Pons (tissue), 1 donor: ENCODE data around the gene CWC27.

Source experiments
- DNase-seq: peaks from one replicate; pipeline ENCODE4 v3.0.0-alpha.2; 2016; ENCODE audit warnings: low spot score

Gene CWC27, protein sequence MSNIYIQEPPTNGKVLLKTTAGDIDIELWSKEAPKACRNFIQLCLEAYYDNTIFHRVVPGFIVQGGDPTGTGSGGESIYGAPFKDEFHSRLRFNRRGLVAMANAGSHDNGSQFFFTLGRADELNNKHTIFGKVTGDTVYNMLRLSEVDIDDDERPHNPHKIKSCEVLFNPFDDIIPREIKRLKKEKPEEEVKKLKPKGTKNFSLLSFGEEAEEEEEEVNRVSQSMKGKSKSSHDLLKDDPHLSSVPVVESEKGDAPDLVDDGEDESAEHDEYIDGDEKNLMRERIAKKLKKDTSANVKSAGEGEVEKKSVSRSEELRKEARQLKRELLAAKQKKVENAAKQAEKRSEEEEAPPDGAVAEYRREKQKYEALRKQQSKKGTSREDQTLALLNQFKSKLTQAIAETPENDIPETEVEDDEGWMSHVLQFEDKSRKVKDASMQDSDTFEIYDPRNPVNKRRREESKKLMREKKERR

DNA sequence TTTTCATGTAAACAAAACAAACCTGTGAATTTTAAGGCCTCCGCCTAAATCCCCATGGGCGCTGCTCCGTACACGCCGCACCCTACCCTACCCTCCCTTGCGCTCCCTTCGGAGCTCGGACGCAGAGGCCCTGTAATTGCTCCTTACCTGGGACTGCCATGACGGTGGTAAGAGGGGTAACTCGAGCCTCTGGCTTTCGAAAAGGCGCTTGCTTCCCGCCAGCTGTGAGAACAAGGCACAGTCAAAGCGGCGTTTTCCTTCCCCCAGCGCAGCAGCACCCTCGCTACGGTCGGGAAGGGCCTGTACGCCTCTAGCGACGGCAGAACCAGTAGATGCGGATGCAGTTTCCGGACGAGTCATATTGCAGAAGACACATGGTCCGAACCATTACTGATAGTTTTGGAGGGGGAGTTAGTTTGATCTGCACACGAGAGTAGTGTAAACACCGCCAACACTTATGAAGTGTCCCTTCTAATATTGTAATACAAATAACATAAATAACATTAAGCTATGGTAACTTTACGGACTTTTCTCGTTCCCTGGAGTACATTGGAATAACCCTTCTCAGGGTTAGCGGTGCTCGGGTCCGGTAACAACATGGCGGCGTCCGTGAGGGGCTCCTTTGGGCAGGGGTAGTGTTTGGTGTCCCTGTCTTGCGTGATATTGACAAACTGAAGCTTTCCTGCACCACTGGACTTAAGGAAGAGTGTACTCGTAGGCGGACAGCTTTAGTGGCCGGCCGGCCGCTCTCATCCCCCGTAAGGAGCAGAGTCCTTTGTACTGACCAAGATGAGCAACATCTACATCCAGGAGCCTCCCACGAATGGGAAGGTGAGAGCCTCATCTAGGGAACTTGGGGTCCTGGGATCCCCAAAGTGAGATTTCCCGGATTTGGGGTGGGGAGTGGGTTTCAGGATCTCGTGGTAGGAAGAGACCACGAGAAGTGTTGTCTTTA lies at the start of gene CWC27, which contains the start of gene SREK1IP1:
Gene CWC27, plus strand, starts transcription at position 573 of the 955 bp plus-strand sequence. Its CDS starts 217 bp downstream, at position 790.
Gene SREK1IP1, minus strand, starts transcription at position 334 of the 955 bp plus-strand sequence. Its CDS starts 174 bp downstream, at position 160.
- DNase-seq: peak; percentile 90

DNA sequence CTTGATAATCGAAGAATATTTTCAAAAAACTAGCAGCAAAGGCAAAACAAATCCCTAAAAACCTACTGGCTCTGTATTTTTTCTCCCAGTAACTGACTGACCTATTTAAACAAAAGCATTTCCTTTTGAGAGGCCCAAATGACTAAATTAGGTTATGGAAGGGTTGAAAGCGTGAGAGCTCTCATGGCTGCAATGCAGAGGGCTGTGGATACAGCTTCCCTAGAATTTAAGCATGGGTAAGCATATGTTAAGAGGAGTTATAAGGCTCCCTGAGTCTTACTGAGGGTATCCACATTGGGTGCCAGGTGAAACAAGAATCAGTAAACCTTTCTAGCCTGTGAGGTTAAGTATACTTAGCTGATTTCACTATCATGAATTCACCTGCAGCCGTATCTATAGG lies 46.1 kb upstream of the CWC27 start:
- no peak for DNase-seq

DNA sequence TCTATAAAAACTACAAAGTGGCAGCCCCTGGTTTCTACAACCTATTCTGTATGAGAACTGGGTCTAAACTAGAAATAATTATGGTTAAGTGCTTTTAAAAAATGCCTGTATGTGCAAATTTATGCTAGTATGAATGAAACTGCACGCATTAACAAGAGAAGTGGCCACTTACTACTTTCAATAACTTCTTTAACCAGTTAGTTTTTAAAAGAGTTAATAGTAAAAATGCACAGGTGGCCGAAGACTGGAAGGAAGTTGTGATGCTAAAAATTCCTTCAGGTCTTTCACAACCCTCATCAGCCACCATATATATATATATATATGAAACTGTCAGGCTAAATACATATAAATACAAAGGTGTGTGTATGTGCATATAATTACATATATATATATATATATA lies 41.6 kb upstream of the CWC27 start:
- no peak for DNase-seq

DNA sequence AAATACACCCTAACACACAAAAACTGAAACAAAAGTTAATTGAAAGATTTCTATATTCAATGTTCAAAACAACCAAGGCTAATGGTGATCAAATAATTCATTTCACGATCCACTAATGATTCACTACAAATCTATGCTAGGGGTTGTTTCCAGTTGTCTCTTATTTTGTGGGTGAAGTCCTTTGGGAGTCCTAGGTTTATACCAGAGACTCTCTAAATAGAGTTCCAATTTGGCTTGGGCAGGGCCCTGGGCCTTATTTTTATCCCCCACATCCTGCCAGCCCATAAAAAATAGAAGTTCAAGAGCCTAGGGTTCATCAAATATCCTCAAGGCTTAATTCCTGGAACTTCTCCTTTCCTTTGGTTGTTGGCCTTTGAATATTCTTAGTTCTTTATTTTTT lies 26.3 kb upstream of the CWC27 start:
- DNase-seq: no peak

DNA sequence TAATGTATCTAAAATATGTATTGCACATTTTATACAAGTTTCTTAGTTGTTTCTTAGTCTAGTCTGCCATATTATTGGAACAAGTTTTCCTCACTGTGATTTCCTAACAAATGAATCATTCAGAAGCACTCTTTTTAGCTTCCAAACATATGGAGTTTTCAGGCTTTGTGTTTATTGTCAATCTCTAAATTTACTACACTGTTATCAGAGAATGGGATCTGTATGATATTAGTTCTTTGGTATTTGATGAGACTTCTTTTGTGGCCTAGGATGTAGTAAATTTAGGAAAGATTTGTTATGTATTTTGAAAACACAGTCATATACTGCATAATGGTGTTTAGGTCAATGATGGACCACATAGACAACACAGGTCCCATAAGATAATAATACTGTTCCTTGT lies 25.9 kb upstream of the CWC27 start:
- DNase-seq: no peak

DNA sequence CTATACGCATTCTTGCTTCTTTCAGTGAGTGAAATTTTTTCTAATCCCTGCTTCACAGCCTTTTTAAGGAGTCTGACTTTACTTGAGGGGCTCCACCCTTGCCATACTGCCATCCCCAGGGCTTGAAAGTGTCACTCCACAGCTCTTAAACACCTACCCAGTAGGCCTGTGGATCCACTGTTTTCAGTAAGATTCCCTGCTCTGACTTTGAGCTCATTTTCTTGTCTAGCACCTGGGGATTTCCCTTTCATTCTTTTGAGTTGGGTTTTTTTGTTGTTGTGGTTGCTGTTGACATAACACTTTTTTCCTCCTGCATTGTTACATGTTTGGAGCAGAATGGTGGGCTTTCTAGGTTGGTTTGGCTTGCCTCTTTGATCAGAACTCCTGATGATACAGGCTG lies 23.8 kb upstream of the CWC27 start:
- DNase-seq: no peak

DNA sequence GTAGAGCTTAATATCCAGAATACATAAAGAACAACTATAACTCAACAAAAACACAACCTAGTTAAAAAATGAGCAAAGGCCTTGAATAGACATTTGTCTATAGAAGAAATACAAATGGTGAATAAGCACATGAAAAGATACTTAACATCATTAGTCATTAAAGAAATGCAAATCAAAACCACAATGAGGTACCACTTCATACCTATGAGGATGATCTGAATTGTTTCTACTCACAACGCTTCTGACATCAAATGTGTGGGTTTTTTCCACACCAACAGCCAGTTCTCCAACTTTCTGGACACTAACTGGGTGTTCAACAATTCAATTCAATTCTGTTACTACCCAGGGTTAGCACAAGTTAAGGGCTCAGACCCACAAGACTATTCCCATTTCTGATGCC lies 22.3 kb upstream of the CWC27 start:
- no peak for DNase-seq

DNA sequence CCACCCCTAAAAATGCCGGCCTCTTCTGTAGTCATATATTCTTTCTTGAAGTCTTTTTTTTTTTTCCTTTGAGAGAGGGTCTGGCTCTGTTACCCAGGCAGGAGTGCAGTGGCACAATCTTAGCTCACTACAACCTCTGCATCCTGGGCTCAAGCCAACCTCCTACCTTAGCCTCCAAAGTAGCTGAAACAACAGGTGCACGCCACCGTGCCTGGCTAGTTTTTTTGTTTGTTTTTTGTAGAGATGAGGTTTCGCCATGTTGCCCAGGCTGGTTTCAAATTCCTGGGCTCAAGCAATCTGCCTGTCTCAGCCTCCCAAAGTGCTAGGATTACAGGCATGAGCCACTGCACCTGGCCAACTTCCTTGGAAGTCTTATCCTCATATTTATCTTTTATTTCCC lies 19.3 kb upstream of the CWC27 start:
- DNase-seq: no peak

DNA sequence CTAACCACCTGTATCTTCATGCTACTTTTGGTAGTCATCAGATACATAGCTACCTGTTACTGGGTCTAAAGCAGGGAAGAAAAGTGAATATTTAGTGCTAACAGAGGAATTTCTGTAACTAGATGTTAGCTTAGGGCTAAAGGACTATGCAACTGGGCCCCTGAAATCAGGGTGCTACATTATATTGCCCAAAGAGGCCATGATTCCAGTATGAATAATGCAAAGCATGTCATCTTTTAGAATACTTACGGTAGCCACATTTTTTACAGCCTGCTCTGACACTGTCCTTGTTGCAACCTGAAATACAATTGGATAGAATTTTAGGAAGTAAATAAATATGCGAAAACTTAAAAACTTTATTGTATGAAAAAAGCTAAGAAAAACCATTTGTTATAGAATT lies 14.7 kb upstream of the CWC27 start:
- no peak for DNase-seq

DNA sequence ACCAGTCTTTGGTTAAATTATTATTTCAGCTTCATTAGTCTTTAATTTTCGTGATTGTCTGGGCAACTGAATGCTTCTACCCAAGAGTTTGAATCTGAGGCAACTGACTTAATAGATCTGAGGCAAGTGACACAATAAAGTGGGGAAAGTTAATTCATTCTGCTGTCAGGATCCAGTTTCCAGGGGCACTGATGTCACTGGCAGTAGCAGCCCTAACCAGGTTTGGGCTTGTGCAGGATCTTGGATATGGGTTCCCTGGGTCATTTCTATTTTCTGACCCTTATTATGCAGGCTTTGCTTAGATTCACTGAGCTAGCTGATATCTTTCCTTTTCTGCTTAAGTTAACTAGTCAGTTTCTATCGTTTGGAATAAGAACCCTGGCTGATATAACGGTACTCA lies 9.8 kb upstream of the CWC27 start:
- DNase-seq: no peak

DNA sequence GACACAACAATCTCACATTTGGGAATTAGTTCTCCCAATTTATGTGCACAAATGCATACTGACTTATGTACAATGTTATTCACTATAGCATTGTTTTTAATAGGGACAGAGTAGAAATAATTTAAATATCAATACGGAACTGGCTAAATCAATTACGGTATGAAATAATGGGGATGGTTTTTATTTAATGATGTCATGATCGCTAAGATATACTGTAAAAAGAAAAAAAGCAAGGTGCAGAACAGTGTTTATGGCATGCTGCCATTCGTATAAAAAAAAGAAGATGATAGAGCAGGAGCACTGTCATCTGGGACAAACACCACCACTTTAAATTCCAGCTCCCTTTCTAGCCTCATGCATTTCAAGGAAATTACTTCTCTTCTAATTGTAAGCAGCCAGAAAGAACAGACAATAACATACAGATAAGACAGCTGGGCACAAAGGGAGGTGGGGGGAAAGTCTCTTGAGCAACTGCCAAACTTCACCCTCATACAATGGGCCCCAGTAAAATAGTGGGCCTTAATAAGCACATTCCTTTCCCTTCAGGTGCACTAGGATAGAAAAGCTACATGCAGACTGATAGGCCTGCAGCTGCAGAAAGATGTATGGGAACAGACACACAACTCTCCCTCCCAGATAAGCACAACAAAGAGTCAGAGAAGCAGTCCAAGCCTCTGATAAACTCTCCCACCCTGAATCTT lies 8.6 kb upstream of the CWC27 start:
- peak; percentile 43 for DNase-seq

DNA sequence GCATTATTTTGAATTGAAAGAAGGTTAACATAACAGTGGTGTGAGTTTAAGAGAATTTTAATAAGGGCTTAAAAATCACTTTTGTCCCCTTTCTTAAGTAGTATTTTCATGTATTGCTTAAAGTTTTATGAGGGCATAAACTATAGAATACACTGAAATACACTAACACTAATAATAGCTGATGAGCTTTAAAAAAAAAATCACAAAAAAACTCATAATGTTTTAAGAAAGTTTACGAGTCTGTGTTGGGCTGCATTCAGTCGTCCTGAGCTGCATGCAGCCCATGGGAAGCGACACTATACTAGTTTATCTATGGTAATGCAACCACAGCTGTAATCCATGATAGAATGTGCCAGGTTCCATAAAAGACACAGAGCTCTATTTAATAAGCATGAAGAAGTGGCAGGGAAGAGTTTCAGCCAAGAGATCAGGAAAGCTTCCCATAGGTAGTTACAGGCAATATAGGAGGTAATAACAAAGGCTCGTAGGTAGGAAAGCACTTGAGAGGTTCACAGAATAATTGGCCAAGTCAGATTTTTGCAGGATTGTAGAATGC lies 4.7 kb upstream of the CWC27 start:
- DNase-seq: no peak

DNA sequence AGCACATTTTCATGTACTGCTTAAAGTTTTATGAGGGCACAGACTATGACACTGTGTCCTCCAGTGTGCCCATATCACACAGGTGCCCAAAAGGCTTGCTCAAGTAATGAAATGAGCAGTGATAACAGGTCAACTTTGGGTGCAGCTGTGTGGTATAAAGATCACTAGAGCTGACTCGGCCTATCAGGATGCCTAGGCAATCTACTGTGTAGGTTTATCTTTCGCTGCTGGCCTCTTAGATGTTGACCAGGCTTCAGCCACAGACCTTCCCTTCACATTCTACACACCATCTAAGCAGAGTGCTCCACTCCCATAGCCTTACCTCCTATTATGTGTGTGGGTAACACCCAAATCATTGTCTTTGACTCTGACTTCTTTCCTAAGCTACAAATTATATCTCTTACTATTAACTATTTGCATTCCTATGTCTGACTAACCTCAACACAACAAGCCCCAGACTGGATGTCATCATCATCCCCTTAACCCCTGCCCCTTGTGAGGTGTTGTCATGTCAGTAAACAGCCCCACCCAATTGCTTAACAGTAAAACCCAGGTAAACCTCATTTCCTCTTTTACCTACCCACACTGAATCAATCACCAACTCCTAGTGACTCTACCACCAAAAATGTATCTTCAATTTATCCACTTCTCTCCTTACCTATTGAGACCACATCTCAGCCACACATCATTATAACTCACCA lies 2.8 kb upstream of the CWC27 start:
- no peak for DNase-seq

DNA sequence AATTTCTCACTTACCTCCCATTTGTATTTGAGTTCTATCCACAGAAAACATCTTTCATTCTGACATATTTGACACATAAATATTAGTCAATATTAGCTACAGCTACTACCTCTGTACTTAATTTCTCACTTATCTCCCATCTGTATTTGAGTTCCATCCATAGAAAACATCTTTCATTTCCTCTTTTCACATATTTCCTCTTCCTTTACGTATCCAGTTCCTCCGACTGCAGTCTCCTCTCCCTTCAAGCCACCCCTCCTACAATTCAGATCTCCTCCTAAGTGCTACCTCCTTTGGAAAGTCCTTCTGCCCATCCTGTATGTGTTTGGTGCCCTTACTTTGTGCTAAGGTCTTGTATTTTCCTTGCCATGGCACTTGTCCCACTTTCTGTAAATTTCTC lies 1.8 kb upstream of the CWC27 start:
- no peak for DNase-seq

DNA sequence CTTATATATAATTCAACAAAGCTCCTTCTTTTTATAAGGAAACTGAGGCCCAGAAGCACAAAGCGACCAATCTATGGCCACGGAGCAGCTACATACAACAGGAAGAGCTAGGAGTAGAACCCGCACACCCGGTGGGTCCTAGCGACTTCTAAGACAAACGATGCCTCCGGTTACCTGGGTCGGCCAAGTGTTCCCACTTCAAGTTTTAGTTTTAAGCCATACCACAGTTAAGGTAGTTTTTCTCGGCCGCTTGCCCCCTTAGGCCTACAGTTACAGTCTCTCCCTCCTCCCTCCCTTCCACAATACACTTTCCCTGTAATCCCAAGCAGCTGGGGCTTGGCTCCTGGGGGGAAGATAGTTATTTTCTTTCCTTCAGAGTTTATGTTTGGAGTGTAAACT lies 772 bp upstream of the CWC27 start:
- no peak for DNase-seq

DNA sequence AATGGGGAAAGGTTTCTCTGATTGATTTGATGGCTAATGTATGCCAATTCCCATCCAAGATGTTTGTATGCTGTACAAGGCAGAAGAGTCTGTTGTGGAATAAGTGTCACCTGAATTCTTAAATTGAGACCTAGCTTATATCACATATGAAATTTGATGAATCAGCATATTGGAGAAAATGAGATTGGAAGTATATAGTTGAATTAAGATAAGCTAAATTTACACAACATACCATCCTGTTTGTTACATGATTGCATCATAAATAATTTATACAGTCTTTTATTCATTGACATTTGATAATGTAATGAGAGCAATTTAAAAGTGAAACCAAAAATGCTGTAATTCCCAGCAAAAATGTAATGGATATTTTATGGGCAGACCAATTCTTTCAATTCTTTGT lies 1.1 kb downstream of the CWC27 start:
- no peak for DNase-seq

DNA sequence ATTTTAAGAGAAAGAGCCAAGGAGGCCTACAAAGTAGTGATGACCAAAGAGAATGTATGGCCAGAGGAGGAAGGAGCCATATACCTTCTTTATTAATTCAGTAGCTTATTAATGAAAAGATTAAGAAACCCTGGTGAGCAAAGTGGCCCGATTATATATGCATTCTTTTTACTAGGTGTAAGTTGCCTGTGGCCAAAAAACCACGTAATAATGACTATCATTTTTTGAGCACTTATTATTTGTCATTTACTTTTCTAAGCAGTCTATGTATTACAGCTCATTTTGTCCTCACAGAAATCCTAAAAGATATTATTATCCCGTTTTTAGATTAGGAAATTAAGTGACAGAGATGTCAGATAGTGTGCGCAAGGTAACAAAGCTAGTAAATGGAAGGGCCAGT lies 3.0 kb downstream of the CWC27 start:
- no peak for DNase-seq

DNA sequence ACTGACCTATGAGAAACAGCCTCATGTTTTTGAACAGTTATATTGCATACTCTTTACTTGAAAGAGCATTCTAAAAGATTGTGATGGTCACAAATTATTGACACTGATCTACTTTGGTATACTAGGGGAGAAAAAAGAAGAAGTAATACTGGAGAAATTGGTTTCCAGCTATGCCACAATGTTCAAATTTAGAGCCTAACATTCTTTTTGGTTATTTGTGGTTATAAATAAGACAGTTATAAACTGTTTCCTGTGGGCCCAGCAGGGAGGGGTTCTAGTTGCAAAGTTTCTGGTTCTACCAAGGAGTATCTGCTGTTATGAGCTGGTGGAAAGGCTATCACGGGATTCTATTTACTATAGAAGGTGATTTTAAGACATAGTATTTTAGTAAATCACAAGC lies 4.8 kb downstream of the CWC27 start:
- no peak for DNase-seq

DNA sequence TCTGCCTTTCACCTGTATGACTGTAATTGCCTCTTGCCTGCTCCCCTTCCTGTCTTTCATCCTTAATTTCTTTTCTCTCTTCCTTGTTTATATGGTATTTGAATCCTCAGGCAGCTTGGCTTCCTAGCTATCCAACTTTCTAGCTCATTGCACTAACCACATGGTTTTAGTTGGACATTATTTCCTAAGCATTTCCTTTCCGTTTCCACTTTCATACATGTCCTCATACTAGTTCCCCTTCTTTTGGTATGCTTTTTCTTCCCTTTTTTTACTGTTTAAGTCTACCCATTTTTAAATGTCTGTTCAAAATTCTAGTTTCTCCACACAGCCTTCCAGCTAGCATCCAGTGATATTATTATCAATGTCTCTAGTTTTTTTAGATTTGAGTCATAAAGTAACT lies 6.6 kb downstream of the CWC27 start:
- DNase-seq: no peak

DNA sequence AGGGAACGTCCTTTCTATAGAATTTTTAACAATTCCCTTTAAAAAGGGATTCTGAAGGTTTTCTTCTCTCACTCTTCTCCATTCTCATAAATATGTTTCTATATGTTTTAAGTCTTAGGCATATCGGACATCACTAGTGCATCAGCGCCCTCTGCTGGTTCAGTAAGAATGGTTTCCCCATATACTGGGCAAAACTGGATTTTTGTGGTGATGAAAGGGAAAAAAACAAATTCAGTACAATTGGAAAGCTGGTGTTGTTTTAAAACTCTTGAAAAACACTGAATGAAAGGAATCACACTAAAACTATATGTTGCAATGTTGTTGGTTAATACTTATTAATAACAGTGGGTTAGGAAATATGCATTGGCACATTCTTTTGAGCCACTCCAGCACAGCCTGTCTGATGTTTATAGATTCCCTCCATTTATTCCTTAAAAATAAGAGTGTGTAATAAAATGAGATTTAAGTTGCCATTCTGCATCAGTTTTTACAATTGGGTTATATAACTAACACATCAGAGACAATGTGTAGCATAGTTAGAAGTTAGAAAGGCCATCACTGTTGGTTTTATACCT lies 15.8 kb downstream of the CWC27 start:
- DNase-seq: peak; percentile 80

DNA sequence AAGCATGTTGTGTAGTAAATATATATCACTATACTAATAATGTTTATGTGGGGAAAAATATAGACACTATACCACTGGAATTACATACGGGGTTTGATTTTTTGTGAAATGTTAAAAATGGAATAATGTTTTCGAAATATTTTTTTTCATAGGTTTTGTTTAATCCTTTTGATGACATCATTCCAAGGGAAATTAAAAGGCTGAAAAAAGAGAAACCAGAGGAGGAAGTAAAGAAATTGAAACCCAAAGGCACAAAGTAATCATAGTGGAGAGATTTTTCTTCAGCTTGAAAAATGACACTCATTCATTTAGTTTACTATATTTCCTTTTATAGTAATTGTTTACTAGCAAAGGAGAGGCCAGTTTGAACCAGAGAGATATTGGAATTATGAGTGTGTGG lies 17.6 kb downstream of the CWC27 start:
- DNase-seq: no peak
